Measurements from ENCODE around the gene SSC5D.

Gene SSC5D

GRCh38 chr19:55461974-55462626 lies 26.1 kb upstream of the SSC5D start:
- Mint-ChIP-seq H3K36me3 (peaks cover 8% of the 10 kb centered on the region), H3K27ac (peak overlapping the region; percentile 93), H3K9me3 (no peaks in the 10 kb centered on the region), H3K4me1 (peaks cover 36% of the 10 kb centered on the region), H3K4me3 (peak overlapping the region; percentile 87)
- ATAC-seq, result no peak
- no peak for DNase-seq (ENCODE audit: low spot score in 2 of 2)

- H3K4me3 Mint-ChIP-seq, result peak overlapping the region; percentile 87
- no peak for ATAC-seq
- H3K4me1 Mint-ChIP-seq, result peaks cover 36% of the 10 kb centered on the region
- no peaks in the 10 kb centered on the region for H3K9me3 Mint-ChIP-seq
- H3K36me3 Mint-ChIP-seq, result peaks cover 8% of the 10 kb centered on the region
- H3K27ac Mint-ChIP-seq, result peak overlapping the region; percentile 93
- DNase-seq (ENCODE audit: low spot score in 2 of 2), result no peak
Measured at GRCh38 chr19:55462722-55463121, 25.5 kb upstream of the SSC5D start.

GRCh38 chr19:55463583-55464031 lies 24.6 kb upstream of the SSC5D start:
- Mint-ChIP-seq H3K4me3 (no peak overlapping the region), H3K4me1 (peaks cover 36% of the 10 kb centered on the region), H3K27ac (no peak overlapping the region), H3K36me3 (peaks cover 8% of the 10 kb centered on the region), H3K9me3 (no peaks in the 10 kb centered on the region)
- ATAC-seq (no peak), DNase-seq (ENCODE audit: low spot score in 2 of 2) (no peak)

DNA sequence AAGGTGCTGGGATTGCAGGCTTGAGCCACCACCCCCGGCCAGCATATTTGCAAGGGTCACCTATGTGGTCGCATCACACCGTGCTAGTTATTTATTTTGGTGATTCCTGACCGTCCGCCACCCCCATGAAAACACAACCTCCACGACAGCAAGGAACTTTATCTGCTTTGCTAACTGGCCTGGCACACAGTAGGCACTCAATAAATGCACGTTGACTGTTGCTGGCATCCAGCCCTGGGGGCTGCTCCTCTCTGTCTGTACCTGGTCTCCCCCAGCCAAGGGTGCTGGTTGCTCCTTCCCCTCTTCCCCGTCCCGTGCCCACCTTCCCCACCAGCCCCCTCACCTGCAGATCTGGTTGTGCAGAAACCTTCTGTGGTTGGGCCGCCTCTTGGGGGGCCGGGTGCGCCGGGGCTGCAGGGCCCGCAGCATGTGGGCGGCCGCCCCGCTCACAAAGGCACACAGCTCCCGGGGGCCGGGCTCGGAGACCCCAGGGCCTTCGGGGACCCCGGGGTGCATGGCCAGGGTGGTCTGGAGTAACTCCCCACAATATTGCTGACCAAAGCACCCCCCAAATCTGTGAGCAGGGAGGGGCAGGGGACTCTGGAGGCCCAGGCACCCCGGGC lies 24.1 kb upstream of the SSC5D start:
- ATAC-seq, result no peak
- H3K4me3 Mint-ChIP-seq, result no peak overlapping the region

DNA sequence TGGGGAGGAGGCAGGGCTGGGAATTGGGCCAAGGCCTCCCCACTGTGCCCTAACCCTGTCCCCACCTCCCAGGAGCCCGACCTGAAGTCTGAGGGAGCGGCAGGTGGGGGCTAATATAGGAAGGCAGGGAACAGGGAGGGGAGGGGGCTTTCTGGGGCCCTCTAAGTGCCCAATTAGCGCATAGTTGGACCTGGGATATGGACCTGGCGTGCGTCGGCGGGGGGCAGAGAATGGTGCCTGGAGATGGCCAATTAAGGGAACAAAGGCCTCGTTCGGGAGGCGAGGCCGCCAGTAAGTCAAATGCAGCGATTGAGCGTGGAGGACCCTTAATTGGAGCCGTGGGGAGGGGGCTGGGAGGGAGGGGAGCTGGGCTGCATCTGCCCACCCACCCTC lies 23.6 kb upstream of the SSC5D start, which contains the start of gene C19orf85:
Gene C19orf85 (minus strand): TSS at position 90 of the 393 bp plus-strand sequence. CDS start 197 bp downstream, outside the sequence.
- Mint-ChIP-seq H3K36me3 (peaks cover 8% of the 10 kb centered on the region), H3K4me3 (no peak within 1 kb of the TSS), H3K4me1 (peaks cover 34% of the 10 kb centered on the region), H3K27ac (no peak within 1 kb of the TSS), H3K9me3 (no peaks in the 10 kb centered on the region)
- no peak for ATAC-seq
- DNase-seq (ENCODE audit: low spot score in 2 of 2), result no peak

More for the DNA sequence above, 24.1 kb upstream of the SSC5D start:
- peaks cover 36% of the 10 kb centered on the region for H3K4me1 Mint-ChIP-seq
- no peaks in the 10 kb centered on the region for H3K9me3 Mint-ChIP-seq
- no peak for DNase-seq (ENCODE audit: low spot score in 2 of 2)
- H3K36me3 Mint-ChIP-seq, result peaks cover 8% of the 10 kb centered on the region
- no peak overlapping the region for H3K27ac Mint-ChIP-seq

- Mint-ChIP-seq H3K4me3 (no peak overlapping the region), H3K27ac (no peak overlapping the region), H3K9me3 (no peaks in the 10 kb centered on the region), H3K4me1 (peaks cover 24% of the 10 kb centered on the region), H3K36me3 (peaks cover 8% of the 10 kb centered on the region)
- no peak for DNase-seq (ENCODE audit: low spot score in 2 of 2)
- ATAC-seq, result no peak
Measured at GRCh38 chr19:55465460-55466240, 22.6 kb upstream of the SSC5D start.

DNA sequence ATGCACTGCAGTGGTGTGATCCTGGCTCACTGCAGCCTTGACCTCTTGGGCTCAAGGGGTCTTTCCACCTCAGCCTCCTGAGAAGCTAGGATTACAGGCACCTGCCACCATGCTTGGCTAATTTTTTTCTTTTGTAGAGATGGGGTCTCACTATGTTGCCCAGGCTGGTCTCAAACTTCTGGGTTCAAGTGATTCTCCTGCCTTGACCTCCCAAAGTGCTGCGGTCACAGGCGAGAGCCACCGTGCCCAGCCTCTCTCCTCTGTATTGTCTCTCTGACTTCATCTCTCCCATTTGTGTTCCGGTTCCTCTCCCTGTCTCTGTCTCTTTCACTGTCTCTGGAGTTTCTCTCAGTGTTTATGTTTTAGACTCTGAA lies 22.0 kb upstream of the SSC5D start:
- ATAC-seq, result no peak

GRCh38 chr19:55467236-55468053 lies 20.8 kb upstream of the SSC5D start:
- DNase-seq (ENCODE audit: low spot score in 2 of 2) (peak; percentile 84 to 87), ATAC-seq (peak; percentile 88)
- Mint-ChIP-seq H3K4me1 (peaks cover 7% of the 10 kb centered on the region), H3K9me3 (no peaks in the 10 kb centered on the region), H3K27ac (no peak overlapping the region), H3K4me3 (no peak overlapping the region), H3K36me3 (no peaks in the 10 kb centered on the region)

More for the DNA sequence above, 22.0 kb upstream of the SSC5D start:
- peaks cover 8% of the 10 kb centered on the region for H3K36me3 Mint-ChIP-seq
- no peak overlapping the region for H3K27ac Mint-ChIP-seq
- no peak overlapping the region for H3K4me3 Mint-ChIP-seq
- H3K4me1 Mint-ChIP-seq, result peaks cover 19% of the 10 kb centered on the region
- no peaks in the 10 kb centered on the region for H3K9me3 Mint-ChIP-seq
- DNase-seq (ENCODE audit: low spot score in 2 of 2), result no peak

- H3K36me3 Mint-ChIP-seq, result no peaks in the 10 kb centered on the region
- H3K4me3 Mint-ChIP-seq, result no peak overlapping the region
- no peak overlapping the region for H3K27ac Mint-ChIP-seq
- DNase-seq (ENCODE audit: low spot score in 2 of 2) (no peak), ATAC-seq (peak; percentile 22)
- H3K9me3 Mint-ChIP-seq, result no peaks in the 10 kb centered on the region
- H3K4me1 Mint-ChIP-seq, result peaks cover 1% of the 10 kb centered on the region
Measured at GRCh38 chr19:55468054-55468393, 20.2 kb upstream of the SSC5D start.

DNA sequence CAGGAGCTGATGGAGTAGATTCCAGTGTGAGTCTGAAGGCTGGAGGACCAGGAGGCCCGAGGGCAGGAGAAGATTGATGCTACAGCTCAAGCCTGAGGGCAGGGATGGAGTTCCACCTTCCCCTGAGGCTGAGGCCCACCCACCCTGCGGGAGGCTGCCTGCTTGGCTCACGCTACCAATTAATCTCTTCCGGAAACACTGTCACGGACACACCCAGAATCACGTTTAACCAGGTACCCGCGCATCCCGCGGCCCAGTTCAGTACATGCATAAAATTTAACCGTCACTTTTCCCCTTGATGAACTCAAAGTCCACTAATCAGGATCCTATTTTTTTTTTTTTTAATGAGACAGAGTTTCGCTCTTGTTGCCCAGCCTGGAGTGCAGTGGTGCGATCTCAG lies 17.0 kb upstream of the SSC5D start:
- DNase-seq (ENCODE audit: low spot score in 2 of 2), result no peak
- Mint-ChIP-seq H3K4me1 (no peaks in the 10 kb centered on the region), H3K36me3 (peaks cover 5% of the 10 kb centered on the region), H3K4me3 (no peak overlapping the region), H3K9me3 (no peaks in the 10 kb centered on the region), H3K27ac (no peak overlapping the region)
- no peak for ATAC-seq

- DNase-seq (ENCODE audit: low spot score in 2 of 2) (no peak), ATAC-seq (no peak)
- Mint-ChIP-seq H3K9me3 (no peaks in the 10 kb centered on the region), H3K4me1 (peaks cover 6% of the 10 kb centered on the region), H3K4me3 (no peak overlapping the region), H3K27ac (no peak overlapping the region), H3K36me3 (peaks cover 9% of the 10 kb centered on the region)
Measured at GRCh38 chr19:55472463-55472862, 15.8 kb upstream of the SSC5D start.

DNA sequence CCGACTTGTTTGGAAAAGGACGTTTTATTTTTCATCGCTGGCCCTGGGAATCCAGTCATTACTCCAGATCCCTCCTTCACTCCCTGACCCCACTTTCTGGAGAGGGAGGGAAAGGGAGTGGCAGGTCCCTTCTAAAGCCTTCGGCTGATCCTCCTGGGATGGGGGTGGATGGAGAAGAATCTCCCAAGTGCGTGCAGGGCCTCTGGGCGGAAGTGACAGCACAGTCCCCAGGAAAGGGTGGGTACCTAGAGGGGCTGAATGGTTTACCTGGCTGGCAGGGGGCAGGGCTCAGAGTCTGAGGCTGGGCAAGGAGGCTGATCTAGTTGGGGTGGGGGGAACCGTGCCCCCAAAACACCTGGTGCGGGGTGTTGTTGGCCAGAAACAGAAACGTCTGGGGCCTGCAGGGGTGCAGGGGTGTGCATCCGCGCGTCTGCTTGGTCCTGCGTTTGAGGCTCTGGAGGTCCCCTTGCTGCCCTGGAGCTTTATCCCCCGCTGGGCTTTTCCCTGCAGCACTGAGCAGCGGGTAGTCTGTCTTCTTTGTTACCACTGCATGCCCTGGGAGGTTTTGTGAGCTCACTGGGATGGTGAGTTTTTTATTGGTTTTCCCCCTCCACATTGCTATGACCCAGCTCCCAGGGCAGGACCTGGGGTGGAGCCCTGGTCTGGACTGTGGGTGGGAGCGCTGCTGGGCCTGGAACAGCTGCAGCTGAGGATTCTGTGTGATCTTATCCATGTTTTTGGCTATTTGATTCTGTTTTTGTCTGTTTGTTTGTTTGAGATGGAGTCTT lies 14.8 kb upstream of the SSC5D start:
- peaks cover 14% of the 10 kb centered on the region for H3K36me3 Mint-ChIP-seq
- H3K27ac Mint-ChIP-seq, result no peak overlapping the region
- H3K4me1 Mint-ChIP-seq, result peaks cover 15% of the 10 kb centered on the region
- no peak for ATAC-seq
- H3K9me3 Mint-ChIP-seq, result no peaks in the 10 kb centered on the region
- H3K4me3 Mint-ChIP-seq, result no peak overlapping the region
- no peak for DNase-seq (ENCODE audit: low spot score in 2 of 2)

DNA sequence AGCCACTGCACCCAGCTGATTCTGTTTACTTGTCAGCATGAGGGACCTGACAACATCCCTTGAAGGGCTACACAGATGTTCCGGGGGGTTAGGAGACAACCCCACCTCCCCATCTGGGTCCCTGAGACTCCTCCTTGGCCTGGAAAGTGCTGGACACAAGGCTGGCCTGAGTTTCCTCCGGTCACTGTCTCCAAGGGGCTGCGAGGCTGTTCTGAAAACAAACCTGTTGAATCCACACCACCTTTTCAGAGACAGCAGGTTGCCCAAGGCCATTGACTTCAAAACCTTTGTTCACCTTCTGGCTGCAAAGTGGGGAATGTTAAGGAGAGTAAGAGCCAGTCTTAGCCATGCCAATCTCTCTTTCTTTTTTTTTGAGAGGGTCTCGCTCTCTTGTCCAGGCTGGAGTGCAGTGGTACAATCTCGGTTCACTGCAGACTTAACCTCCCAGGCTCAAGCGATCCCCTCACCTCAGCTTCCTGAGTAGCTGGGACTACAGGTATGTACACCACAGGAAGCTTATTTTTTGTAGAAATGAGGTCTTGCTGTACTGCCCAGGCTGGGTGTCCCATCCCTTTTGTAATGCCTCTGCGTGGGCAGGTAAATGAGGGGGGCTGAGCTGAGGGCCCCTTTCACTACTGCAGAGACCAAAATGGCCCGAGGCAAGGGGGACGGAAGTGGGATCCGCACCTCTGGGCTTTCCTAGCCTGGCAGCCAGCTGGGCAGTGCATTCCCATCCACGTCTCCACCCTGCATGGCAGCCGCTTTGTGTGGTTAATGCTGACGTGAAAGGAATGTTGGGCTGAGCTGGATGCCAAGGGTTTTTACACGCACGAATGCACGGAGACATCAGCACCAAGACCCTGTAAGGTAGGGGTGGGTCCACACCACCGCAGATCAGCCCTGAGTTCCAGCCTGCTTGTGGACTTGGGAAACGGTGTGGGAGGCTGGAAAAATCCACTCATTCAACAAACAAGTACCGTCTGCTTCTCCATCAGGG lies 13.7 kb upstream of the SSC5D start:
- Mint-ChIP-seq H3K4me1 (peaks cover 27% of the 10 kb centered on the region), H3K4me3 (peak overlapping the region; percentile 85), H3K9me3 (no peaks in the 10 kb centered on the region), H3K36me3 (peaks cover 21% of the 10 kb centered on the region), H3K27ac (no peak overlapping the region)
- DNase-seq (ENCODE audit: low spot score in 2 of 2) (no peak), ATAC-seq (no peak)
